GM20431 (cell line): ENCODE measurements around the gene SFMBT2.

Experiments used
- in situ Hi-C: fragments of 300-500 bp; cut with MseI, MboI; formaldehyde crosslinking; loops from one replicate; pipeline ENCODE4 v1.15.0; 2020; ENCODE audit warnings: low sequenced_read_pairs; ENCODE audit not compliant: unreplicated experiment

SFMBT2 gene

DNA sequence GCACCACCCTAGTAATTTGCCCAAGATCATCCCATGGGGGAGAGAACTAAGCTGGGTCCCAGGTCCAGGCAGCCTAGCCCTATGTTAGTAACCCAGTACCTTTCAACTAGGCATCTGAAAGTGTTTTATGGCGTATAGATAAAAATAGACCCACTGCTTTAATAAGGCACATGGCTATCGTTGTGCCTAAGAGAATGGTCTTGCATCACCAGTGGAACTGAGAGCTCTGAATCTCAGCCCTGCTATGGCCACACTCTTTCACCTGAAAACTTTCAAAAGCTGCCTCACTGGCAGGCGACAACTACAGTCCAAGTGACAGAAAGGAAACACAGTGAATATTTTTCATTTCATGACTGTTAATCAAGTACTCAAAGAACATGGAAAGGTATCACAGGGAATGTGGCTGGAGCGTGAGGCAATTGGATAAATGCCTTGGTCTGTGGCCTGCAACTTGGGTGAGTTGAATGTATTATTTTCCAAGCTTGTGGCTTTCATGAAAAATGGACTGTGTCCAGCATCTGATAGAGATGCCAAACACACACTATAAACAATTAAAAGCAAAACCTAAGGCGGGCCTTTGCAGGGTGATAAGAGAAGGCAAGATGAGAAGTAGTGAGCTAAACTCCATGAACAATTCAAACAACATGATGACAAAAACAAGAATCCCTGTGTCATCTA, 18.0 kb upstream of the SFMBT2 start:
- in situ Hi-C loops, result no loop called here

DNA sequence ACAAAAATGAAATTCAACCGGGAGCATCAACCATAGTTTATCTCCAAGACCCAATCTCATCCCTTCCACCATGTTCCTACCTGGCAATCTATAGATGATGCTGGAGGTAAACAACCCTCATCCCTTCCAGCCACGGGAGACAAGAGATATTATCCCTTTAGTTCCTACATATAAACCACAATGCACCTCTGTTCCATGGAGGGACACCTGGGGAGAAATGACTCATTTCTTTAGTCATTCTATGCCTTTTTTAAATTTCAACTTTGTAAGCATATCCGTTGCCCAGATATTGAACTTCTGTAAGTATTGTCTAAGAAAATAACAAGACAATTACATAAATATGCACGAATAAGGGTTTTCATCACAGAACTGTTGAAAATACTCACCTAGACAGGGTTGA, 15.5 kb upstream of the SFMBT2 start:
- in situ Hi-C loops, result no loop called here

DNA sequence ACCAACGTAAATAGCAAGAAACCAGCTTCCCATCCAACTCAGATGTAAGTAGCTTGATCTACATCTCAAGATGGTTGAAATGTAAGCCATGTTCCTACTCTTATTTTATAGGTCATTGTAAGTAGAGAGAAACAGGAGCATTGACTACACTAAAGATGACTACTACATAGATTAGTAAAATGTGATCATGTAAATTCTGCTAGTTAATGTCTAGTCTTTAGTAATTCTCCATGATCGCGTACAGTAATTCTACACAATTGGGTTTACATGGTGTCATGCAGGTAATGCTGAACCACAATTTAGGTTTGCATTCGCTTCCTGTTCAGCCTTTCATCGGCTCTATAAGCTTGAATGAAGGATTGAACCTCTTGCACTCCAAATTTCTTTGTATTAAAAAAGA, 14.9 kb upstream of the SFMBT2 start:
- in situ Hi-C loops, result no loop called here

DNA sequence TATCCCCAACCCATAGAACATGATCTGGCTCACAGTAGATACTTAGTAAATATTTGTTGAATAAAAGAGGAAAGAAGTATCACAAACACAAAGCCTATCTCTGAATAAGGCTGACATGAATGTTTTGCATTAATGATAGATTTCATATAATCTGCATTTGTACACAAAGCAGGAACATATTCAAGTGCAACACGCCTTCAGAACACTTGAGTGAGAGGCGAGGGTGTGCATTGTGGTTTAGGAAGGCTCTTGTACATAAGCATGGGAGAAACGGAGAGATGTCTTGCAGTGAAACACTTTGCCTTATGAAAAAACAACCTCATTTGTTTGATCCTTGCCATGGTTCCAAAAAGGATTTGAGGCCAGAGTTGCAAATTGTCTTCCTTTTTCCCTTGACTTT, 14.1 kb upstream of the SFMBT2 start:
- in situ Hi-C loops, result loop anchor here (25.0 kb wide), 1 partner anchor 513 kb away; no protein-coding TSS in a partner anchor

DNA sequence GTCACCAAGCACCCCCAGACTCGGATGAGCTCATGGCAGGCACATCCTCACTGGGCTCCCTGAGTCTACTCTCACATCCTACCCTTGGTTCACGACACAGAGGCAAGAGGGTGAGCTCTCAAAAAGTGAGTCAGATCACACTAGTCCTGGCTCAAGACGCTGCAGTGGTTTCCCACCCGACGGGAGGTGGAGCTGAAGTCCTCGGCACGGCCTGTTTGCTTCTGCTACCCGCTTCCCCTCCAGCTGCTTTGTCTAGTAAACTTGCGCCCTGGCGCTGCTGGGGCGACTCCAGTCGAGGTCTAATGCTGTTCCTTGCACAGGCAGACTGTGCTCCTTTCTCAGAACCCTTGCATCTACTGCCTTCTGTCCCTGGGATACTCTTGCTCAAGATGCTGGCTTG, 13.5 kb upstream of the SFMBT2 start:
- in situ Hi-C loops, result loop anchor here (25.0 kb wide), 1 partner anchor 512 kb away; no protein-coding TSS in a partner anchor

DNA sequence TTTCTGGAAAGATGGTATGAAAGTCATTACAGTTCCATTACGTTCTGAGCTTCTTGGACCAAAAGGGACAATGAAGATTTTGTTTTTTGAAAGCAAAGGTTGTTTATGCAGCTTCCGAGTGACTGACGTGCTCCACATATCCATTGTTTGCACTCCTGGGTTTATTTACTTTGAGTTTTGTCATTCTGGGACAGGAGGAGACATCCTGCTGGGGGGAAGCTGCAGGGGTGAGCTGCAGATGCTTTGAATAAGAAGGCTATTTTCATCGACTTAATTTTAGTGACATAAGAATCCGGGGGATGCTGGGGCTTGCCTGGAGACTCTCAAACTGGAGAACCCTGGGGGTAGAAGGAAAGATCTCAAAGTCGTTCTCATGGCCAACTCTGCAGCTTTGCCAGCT, 12.7 kb upstream of the SFMBT2 start:
- in situ Hi-C loops, result loop anchor here (25.0 kb wide), 1 partner anchor 511 kb away; no protein-coding TSS in a partner anchor

DNA sequence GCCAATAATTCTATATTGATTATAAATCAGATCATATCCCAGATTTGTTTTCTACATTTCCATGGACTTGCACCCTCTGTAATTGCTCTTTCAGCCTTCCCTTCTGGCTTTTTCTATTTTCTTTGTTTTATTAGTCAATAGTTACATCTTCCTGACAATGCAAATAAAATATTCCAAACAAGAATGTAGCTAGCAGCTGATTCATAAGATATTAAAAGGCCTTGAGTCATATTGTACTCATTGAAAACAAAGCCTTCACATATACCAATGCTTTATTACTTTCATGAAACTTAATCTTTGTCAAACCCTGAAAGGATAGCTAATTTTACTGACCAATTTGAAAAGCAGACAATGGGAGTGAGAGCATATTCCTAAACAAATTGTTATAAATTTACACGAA, 10.7 kb upstream of the SFMBT2 start:
- in situ Hi-C loops, result loop anchor here (25.0 kb wide), 1 partner anchor 509 kb away; no protein-coding TSS in a partner anchor

DNA sequence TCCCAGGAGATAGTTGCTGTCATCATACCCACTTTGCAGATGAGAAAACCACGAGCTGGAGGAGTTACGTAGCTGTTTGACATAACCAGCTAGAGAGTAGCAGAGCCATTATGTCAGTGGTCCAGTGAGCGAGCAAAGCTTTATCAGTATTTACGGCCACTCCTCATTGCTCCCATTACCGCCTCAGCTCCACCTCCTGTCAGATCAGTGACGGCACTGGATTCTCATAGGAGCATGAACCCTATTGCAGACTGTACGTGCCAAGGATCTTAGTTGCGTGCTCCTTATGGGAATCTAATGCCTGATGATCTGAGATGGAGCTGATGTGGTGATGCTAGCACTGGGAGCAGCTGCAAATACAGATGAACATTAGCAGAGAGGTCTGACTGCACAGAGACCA, 9.2 kb upstream of the SFMBT2 start:
- in situ Hi-C loops, result loop anchor here (25.0 kb wide), 1 partner anchor 508 kb away; no protein-coding TSS in a partner anchor

DNA sequence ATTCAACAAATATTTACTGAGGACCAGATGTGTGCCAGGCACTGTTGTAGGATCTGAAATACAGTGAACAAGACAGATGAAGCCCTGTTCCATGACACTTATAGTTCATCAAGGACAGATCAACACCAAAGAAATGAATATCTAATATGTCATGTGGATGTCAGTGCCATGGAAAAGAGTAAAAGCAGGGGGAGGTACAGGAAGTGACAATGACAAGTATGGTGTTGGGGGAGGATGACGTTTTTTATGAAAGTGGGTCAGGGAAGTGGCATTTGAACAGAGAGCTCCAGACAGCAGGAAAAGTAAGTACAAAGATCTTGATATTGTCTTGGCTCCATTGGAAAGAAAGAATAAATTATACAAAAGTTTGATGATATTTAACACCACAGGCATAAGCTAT, 7.0 kb upstream of the SFMBT2 start:
- in situ Hi-C loops, result loop anchor here (25.0 kb wide), 1 partner anchor 506 kb away; no protein-coding TSS in a partner anchor

DNA sequence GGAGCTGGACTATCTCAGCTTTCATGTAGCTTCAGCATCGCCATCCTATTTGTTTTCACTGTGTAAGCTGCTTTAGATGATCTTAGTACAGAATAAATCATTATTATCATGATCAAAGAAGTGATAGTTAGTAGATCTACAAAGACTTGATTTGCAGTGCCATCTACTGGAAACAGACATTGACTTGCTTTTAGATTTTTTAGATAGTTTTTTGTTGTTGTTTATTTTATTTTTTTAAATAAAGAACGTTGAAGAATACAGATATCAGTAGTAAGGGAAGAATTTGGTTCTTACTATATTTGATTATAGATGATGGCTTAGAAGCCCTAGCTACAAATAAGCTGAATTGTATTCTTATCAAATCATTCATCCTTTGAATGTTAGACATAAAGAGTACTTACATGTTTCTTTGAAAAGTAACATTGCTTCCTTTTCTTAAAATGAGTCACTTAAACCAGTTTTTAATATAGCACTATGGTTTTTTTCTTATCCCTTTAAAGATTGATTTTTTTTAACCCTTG, 6.3 kb upstream of the SFMBT2 start:
- in situ Hi-C loops, result loop anchor here (25.0 kb wide), 1 partner anchor 505 kb away; no protein-coding TSS in a partner anchor

DNA sequence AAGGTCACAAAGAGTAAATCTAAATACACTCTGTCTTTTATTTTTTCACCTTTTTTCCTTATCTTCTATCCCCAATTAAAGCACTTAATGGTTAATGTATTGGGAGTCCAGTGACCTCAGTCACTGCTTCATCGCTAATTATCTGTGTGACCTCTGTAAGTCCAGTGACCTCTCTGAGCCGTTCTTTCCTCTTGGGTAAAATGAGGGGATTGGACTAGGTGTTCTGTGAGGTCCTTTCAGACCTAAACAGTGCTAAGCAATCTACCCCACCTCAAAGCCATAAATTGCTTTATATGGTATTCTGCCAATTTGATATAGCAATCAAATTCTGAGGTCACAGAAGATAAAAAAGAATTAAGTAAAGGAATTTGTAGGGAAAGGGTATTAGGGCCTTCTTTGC, 3.9 kb upstream of the SFMBT2 start:
- in situ Hi-C loops, result loop anchor here (25.0 kb wide), 1 partner anchor 502 kb away; no protein-coding TSS in a partner anchor

DNA sequence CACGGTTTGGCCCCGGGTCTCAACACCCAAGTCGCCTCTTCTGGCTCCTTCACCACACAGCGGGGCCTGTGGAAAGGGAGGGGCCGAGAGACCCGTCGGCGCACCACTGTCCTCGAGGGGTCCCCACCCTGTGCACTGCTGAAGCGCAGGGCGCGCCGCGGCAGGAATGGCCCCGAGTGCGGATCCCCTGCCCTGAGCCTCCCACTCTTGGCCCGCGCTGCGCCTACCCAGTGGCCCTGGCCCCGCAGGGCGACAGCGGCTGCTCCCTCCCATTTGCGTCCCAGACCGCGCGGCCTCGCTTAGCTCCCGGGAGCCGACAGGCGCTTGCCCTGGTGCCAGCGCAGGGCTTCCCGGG, 2.1 kb upstream of the SFMBT2 start:
- in situ Hi-C loops, result loop anchor here (25.0 kb wide), 1 partner anchor 501 kb away; no protein-coding TSS in a partner anchor

DNA sequence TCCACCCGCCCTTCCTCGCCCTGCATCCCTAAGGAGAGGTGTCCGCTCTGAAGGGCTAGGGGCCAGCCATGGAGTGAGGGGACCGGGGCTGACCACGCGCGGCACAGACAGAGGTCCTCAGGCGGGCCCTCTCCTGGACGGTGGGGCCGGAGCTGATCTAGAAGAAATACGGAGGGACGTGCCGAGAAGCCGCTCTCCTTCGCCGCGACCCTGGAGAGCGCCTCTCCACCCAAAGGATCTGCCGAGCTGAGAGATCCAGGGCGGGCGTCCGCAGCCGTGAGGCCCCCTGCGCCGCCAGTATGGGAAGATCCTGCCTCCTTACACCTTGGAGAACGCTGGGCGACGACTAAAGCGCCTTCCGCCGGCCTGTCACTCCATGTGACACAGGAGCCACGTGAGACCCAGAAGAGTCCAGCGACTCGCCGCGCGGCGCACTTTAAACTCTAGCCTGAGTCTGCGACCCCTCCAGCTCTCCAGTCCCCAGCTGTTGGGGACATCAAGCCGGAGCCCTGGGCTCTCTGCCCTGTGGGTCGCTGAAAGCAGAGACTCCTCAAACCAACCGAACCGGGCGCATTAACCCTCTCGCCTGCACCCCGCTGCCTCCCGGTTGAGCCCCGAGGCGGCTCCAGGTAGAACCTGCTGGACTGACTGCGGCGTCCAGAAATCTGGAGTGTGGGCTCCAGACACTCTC, 1.5 kb upstream of the SFMBT2 start:
- in situ Hi-C loops, result loop anchor here (25.0 kb wide), 1 partner anchor 500 kb away; no protein-coding TSS in a partner anchor

DNA sequence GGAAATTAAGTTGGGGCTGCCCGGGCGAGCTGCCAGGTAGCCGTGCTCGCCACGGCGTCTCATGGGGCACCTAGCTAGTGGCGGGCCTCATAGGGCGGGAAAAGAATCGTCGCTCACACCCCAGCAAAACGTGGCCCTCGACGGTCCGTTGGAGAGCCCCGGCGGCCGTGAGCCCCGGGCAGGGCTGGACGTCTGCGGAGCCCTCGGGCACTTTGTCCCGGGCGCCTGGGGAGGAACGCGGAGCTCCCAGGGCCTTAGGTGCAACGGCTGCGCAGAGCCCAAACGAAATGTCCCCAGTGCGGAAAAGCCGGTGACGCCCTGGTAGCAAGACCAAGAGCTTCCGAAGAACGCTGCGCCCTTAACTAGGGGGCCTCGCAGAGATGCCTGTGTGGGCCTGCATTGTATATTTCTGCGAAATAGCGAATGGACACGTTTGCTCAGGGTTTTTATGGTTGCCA, 866 bp upstream of the SFMBT2 start:
- in situ Hi-C loops, result loop anchor here (25.0 kb wide), 1 partner anchor 499 kb away; no protein-coding TSS in a partner anchor

DNA sequence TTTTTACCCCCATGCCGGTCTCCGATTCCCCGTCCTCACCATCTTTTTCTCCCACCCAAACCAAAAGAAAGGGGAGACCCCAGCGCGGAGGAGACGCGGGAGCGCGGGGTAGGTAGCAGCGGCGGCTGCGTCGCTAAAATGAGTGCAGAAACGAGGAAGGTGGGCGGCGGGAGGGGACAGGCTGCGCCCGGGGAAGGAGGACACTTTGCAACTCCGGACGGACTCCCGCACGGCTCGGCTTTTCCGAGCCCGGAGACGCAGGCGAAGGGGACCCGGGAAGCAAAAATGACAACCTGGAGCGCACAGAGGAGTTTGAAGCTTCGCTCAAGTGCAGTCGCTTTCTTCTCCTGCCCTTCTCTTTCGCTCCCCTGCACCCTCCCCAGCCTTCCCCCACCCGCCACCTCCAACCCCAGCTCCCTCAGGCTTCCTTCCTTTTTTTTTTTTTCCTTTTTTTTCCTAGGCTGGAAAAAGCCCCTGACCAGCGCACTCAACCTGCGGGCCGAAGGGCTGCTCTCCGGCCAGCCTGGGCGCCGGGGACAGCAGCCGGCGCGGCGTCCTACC, 453 bp downstream of the SFMBT2 start:
- in situ Hi-C loops, result loop anchor here (25.0 kb wide), 1 partner anchor 498 kb away; no protein-coding TSS in a partner anchor

DNA sequence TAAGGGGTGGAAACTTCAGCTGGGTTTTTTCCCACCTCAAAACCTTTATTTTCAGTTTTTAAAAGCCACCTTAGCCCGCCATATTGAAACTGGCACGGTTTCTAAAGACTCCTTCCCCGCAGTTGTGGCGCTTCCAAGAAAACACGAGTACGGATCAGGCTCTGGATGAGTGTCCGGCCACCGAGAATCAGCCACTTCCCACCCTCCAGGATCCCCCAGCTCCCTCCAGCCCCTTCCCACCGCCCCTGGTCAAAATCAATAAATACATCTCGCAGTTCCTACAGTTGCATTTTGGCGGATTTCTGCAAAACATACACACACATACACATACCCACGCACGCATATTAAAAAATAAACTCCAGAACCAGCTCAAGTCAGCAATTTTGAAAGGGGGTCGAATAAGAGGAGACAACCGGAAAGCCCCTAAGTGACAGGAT, 1.1 kb downstream of the SFMBT2 start:
- in situ Hi-C loops, result loop anchor here (25.0 kb wide), 1 partner anchor 497 kb away; no protein-coding TSS in a partner anchor

DNA sequence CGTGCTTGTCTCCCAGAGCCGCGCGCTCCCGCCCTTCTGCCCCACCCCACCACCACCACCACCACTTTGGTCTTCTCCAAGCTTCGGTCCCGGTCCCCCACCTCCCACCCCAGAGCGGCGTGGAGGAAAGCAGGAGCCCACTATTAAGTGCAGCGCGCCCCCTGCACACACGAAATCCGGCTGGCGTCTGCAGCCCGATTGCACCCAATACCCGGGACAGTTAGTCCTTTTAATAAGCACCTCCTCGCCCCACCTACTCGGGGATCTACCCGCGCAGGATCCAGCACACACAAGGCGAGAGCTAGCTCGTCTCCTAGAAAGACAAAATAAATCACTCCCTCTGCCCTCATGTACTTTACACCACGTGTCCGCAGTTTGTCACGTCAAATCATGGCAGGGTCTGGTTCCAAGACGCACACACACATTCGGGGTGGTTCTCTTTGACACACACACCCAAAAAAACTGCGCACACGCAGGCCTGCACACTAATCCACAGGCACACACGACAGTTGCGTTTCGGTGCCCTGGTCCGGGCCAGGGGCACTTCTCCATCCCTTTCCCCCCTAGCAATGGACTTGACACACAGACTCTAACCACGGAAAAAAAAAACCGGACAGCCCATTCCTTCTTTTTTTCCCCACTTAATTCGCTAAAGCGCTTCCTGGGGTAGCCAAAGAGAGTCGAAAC, 1.6 kb downstream of the SFMBT2 start:
- in situ Hi-C loops, result loop anchor here (25.0 kb wide), 1 partner anchor 497 kb away; no protein-coding TSS in a partner anchor

DNA sequence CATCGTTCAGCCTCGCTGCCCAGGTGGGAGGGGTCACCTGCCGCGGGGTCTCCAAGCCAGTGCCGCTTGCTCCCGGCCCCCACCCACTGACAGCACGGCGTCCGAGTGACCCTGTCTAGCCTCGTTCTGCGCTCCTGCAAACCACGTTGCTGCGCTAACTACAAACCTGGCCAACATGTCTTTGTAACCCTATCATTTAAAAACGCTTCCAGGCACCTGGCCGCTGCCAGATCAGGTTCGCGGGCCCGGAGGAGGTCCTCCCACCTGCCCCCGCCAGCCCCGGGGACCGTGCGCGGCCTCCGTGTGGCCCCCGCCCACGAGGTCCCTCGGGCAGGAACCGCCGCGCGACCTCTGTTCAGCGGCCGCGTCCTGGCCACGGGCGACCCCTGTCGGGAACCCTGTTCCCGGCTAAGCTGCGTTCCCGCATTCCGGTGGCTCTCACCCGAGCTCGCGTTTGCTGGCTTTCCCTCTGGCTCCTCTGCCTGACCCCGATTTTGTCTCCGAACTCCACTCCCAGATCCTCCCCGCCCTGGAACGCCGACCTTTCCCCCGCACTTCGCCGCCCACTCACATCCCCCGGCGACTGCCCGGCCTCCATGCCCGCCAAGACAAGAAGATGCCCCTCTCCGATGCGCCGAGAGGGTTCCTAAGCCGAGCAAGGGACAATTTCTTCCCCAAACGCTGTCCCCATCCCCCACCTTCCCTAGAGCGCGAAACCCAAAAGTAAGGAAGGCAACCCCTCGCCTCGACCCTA, 2.4 kb downstream of the SFMBT2 start:
- in situ Hi-C loops, result loop anchor here (25.0 kb wide), 1 partner anchor 496 kb away; no protein-coding TSS in a partner anchor
